HG03575 (cell line): Measurements from ENCODE around the gene ULK4.
"Not testable (repeated sequence)": the region's sequence is repeated elsewhere in the genome, so short reads cannot be mapped to it uniquely, and the experiment has no call there.

ENCODE experiments used
- ATAC-seq: cut with Tn5 transposase; IDR thresholded peaks from one replicate; pipeline ENCODE4 v1.9.1; 2021; ENCODE audit not compliant: unreplicated experiment, insufficient number of reproducible peaks, low FRiP score; ENCODE audit errors: extremely low read depth

ULK4 gene

DNA sequence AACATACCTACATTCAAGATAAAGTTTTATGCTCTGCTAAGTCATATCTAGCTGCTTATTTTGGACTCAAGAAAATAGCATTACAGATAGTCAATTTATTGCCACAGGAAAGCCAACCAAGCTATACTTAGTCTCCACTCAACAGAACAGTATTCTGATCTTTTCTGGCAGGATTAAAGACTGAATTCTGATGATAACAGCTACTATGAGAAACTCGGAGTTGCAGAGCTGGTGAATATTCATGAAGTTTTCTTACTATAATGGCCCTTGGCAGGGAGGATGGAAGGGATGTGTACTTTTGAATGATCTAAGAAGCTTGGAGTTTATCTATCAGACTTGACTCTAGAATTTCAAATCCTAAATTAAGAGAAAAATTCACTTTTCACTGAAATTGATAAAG lies 524.9 kb downstream of the ULK4 start:
- ATAC-seq, result no peak

DNA sequence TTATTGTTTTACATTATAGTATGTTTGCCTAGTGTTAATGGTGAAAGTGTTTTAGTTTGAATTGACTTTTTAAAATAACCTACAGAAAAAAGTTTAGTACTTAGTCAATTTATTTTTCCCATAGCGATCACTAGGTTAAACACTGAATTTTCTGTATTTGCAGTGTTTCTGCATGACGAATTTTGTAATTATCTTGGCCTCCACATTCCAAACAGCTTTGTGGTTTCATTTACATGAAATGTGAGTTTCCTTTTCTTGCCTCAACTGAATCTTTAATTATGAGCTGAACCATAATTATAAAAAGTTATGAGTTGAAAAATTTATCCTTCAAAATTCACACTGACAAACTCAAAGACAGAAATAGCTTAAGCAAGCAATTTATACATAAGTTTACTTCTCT lies 527.1 kb downstream of the ULK4 start:
- ATAC-seq, result no peak

- no peak for ATAC-seq
Measured at GRCh38 chr3:41431386-41431785, 530.5 kb downstream of the ULK4 start.

GRCh38 chr3:41430886-41431285 lies 531.0 kb downstream of the ULK4 start:
- no peak for ATAC-seq

GRCh38 chr3:41430391-41430790 lies 531.5 kb downstream of the ULK4 start:
- no peak for ATAC-seq

DNA sequence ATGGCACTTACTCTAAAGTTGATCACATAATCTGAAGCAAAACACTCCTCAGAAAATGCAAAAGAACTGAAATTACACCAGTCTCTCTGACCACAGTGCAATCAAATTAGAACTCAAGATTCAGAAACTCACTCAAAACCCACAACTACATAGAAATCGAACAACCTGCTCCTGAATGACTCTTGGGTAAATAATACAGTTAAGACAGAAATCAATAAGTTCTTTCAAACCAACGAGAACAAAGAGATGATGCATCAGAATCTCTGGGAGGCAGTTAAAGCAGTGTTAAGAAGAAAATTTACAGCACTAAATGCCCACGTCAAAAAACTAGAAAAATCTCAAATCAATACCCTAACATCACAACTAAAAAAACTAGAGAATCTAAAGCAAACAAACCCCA lies 535.4 kb downstream of the ULK4 start:
- ATAC-seq, result no peak

DNA sequence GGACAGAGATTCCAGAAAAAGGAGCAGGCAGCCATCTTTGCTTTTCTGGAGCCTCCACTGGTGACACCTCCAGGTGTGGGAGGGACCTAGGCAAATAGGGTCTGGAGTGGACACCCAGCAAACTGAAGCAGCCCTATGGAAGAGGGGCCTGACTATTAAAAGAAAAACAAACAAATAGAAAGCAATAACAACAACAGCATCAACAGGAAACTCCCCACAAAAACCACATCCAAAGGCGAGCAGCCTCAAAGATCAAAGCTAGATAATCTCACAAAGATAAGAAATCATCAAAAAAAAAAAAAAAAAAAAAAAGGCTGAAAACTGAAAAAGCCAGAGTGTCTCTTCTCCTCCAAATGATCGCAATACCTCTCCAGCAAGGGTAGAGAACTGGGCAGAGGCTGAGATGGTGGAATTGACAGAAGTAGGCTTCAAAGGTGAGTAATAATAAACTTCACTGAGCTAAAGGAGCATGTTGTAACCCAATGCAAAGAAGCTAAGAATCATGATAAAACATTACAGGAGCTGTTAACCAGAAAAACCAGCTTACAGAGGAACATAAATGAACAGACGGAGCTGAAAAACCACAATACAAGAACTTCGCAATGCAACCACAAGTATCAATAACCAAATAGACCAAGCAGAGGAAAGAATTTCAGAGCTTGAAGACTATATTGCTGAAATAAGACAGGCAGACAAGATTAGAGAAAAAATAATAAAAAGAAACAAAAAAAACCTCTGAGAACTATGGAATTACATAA lies 537.2 kb downstream of the ULK4 start:
- ATAC-seq, result no peak

GRCh38 chr3:41419809-41420208 lies 542.1 kb downstream of the ULK4 start:
- no peak for ATAC-seq

- no peak for ATAC-seq
Measured at GRCh38 chr3:41418961-41419691, 542.8 kb downstream of the ULK4 start.

- no peak for ATAC-seq
Measured at GRCh38 chr3:41417574-41417973, 544.3 kb downstream of the ULK4 start.

- no peak for ATAC-seq
Measured at GRCh38 chr3:41411065-41411464, 550.8 kb downstream of the ULK4 start.

- ATAC-seq, result no peak
Measured at GRCh38 chr3:41405466-41405865, 556.4 kb downstream of the ULK4 start.

- no peak for ATAC-seq
Measured at GRCh38 chr3:41404582-41404981, 557.3 kb downstream of the ULK4 start.

DNA sequence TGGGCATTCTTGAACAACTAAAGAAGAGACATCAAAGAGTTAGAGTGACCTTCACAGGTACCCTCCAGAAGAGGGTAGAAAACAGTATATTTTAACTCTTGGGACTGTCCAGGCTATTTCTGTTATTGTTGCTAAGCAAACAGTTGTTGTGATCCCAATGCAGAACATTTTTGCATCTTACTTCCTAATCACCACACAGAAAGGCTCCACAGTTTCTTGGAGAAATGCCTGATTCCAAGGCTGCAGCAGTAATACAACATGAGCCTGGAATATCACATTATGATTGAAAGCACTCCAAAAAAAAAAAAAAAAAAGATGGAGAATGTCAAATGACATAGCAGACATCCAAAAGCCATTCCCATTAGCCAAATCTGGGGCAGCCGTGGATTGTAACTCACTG lies 567.0 kb downstream of the ULK4 start:
- ATAC-seq, result no peak

DNA sequence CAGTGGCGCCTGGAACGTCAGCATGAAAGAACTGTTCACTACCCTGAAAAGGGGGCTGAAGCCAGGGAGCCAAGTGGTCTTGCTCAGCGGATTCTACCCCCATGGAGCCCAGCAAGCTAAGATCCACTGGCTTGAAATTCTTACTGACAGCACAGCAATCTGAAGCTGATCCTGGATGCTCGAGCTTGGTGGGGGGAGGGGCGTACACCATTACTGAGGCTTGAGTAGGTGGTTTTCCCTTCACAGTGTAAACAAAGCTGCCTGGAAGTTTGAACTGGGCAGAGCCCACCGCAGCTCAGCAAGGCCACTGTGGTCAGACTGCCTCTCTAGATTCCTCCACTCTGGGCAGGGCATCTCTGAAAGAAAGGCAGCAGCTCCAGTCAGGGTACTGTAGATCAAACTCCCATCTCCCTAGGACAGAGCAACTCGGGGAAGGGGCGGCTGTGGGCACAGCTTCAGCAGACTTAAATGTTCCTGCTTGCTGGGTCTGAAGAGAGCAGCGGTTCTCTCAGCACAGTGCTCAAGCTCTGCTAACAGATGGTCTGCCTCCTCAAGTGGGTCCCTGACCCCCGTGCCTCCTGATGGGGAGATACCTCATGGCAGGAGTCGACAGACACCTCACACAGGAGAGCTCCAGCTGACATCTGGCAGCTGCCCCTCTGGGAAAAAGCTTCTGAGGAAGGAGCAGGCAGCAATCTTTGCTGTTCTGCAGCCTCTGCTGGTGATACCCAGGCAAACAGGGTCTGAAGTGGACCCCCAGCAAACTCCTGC lies 591.0 kb downstream of the ULK4 start:
- not testable (repeated sequence) for ATAC-seq

DNA sequence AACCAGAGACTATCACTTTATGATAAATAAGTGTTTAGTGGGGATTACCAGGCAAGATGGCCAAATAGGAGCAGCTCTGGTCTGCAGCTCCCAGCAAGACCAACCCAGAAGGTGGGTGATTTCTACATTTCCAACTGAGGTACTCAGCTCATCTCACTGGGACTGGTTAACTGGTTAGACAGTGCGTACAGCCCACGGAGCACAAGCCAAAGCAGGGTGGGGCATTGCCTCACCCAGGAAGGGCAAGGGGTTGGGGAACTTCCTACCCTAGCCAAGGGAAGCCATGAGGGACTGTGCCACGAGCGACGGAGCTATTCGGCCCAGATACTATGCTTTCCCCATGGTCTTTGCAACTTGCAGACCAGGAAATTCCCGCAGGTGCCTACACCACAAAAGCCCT lies 591.6 kb downstream of the ULK4 start:
- ATAC-seq, result no peak

DNA sequence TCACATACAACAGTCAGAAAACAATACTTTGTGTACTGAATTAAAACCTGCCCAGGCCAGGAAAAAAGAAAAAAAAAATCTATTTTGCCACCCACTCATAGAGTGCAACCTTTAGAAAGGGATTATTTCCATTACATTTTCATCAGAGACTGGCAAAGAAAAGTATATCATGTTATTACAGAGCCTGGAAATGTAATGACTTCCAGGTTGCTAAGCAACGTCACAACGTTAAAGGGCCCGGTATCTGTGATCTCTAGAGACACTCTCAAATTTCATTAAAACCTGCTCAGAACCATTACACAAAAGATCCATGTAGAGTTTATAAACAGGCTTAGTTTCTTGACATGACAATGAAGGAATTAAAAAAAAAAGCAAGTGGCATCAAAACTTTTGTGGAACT lies 592.1 kb downstream of the ULK4 start:
- no peak for ATAC-seq

DNA sequence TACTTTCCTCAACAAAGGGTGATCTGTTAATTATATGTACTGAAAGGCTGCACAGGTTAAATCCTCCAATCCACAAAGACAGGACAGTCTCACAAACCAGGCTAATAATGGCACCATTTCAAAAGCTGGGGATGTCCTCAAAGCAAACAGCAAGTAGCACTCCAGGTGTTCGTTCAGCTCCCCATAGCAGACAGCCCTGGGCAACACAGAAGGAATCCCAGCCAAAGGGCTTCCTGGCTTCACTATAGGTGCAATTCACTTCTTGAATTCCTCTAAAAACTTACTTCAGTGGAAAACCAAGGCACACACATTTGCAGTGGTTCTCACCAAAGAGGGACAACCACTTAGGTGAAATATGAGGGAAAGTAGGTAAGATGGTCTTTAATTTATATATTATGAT lies 595.9 kb downstream of the ULK4 start:
- no peak for ATAC-seq

- ATAC-seq, result no peak
Measured at GRCh38 chr3:41364736-41365135, 597.2 kb downstream of the ULK4 start.
